Gastrocnemius medialis (tissue), 4 donors: ENCODE data around the gene AKNA.
A peak's percentile ranks its signal among the peaks of the same experiment; 100 is the strongest.

Experiments
- POLR2A ChIP-seq, 2 donors: fragments of 450-650 bp; IDR thresholded peaks; one replicate each; pipeline ENCODE4 v1.6.1; 2017; ENCODE audit warnings: antibody characterized with exemption in 2 of 2, mild to moderate bottlenecking in 2 of 2, moderate library complexity in 2 of 2
- TF ChIP-seq, protein P1 (sequence below), 5 experiments: fragments of 450-650 bp in 3 of 5; fragments of 200-600 bp in 2 of 5; sonication (generic) in 2 of 5; IDR thresholded peaks in 4 of 5; conservative IDR thresholded peaks in 1 of 5; 1 replicate in 4 of 5; 2 replicates in 1 of 5; pipeline ENCODE4 v1.5.1; 2016 to 2019; ENCODE audit warnings: antibody characterized with exemption in 5 of 5, mild to moderate bottlenecking in 3 of 5, moderate library complexity in 3 of 5

DNA sequence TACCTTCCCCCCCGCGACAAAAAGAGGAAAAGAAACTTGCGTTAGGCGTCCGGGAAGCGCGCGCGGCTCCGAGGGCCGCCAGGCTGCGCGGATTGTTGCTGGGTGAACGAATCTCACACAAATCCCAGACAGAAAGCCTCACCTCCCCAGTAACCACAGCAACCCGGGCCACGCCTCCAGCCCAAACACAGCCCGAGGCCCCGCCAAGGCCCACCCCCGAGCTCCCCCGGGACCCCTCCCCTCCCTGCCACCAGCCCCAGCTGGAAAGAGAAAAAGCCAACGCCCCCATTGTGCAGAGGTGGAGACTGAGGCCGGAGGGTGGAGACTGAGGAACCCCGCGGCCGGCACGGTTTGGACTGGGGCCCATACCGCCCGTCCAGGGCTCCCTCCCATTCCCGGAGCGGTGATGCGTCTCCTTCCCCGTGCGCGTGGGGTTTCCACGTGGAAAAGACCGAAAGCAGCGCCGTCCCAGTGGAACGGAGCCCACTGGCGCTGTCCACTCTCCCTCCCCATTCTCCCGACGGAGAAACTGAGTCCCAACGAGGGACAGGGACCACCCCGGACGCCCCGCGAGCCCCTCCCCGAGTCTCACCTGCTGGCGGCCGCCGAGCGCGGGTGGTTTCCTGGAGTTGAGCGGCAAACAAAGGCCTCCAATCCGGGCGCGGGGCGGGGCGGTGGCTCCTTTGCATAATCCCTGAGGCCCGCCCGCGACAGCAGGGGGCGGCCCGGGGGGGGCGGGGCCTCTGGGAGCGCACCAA lies 10.2 kb upstream of the AKNA start:
- TF ChIP-seq POLR2A (IDR thresholded peaks at IDR 0.05): peak; percentile 36 to 58
- TF ChIP-seq, protein P1, sequence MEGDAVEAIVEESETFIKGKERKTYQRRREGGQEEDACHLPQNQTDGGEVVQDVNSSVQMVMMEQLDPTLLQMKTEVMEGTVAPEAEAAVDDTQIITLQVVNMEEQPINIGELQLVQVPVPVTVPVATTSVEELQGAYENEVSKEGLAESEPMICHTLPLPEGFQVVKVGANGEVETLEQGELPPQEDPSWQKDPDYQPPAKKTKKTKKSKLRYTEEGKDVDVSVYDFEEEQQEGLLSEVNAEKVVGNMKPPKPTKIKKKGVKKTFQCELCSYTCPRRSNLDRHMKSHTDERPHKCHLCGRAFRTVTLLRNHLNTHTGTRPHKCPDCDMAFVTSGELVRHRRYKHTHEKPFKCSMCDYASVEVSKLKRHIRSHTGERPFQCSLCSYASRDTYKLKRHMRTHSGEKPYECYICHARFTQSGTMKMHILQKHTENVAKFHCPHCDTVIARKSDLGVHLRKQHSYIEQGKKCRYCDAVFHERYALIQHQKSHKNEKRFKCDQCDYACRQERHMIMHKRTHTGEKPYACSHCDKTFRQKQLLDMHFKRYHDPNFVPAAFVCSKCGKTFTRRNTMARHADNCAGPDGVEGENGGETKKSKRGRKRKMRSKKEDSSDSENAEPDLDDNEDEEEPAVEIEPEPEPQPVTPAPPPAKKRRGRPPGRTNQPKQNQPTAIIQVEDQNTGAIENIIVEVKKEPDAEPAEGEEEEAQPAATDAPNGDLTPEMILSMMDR (IDR thresholded peaks at IDR 0.05 in 4 of 5, conservative IDR thresholded peaks at IDR 0.05 in 1 of 5): peak in 2 of 5 experiments; percentile 16 to 20
